K562 (cell line): ENCODE results near the gene SH3GL3. TPM values are rescaled to one million over a fixed set of nuclear protein-coding genes. Genes with fewer than 3 reads are reported as not detected.

Experiments
- ARID2 ChIP-seq: fragments of 450-650 bp; IDR thresholded peaks from 2 replicates; pipeline ENCODE4 v1.6.1; 2017; ENCODE audit warnings: antibody characterized with exemption, mild to moderate bottlenecking
- BRF1 ChIP-seq: IDR thresholded peaks from 3 replicates; pipeline ENCODE4 v1.6.1; 2011; ENCODE audit warnings: borderline replicate concordance, mild to moderate bottlenecking; ENCODE audit not compliant: insufficient read length; ENCODE audit errors: extremely low read depth
- CBFA2T3 ChIP-seq: fragments of 450-650 bp; IDR thresholded peaks from 2 replicates; pipeline ENCODE4 v1.6.1; 2017
- CCNT2 ChIP-seq: IDR thresholded peaks from 2 replicates; pipeline ENCODE4 v1.6.1; 2011; ENCODE audit warnings: borderline replicate concordance, low read depth, mild to moderate bottlenecking, moderate library complexity, mixed read lengths, low read length; ENCODE audit not compliant: insufficient read length; ENCODE audit errors: extremely low read depth
- CREBBP ChIP-seq: IDR thresholded peaks from one replicate; pipeline ENCODE4 v1.6.1; 2012; ENCODE audit warnings: low read depth, mild to moderate bottlenecking, control low read depth, inconsistent platforms, low read length
- ETV5 ChIP-seq: sonication (generic); formaldehyde crosslinking; IDR thresholded peaks from 2 replicates; pipeline ENCODE4 v1.4.0; 2020; ENCODE audit warnings: low read depth, mild to moderate bottlenecking, missing genetic modification reagents
- FOSL1 ChIP-seq: fragments of 200-800 bp; sonication (Bioruptor generic); conservative IDR thresholded peaks from 2 replicates; pipeline ENCODE4 v1.6.1; 2016; ENCODE audit warnings: missing genetic modification characterization, missing compliant biosample characterization
- HDAC2 ChIP-seq: fragments of 450-650 bp; IDR thresholded peaks from 2 replicates; pipeline ENCODE4 v1.6.1; 2016; ENCODE audit warnings: mild to moderate bottlenecking
- ILF3 ChIP-seq: fragments of 450-650 bp; IDR thresholded peaks from 2 replicates; pipeline ENCODE4 v1.6.1; 2018; ENCODE audit warnings: antibody characterized with exemption, mild to moderate bottlenecking, moderate library complexity, borderline replicate concordance
- KDM1A ChIP-seq, 2 experiments: fragments of 450-650 bp; IDR thresholded peaks; 2 replicates each; pipeline ENCODE4 v1.6.1; 2016; ENCODE audit warnings: mild to moderate bottlenecking in 2 of 2
- MAFG ChIP-seq: fragments of 450-650 bp; conservative IDR thresholded peaks from 2 replicates; pipeline ENCODE4 v1.6.1; 2016; ENCODE audit warnings: missing genetic modification characterization, missing compliant biosample characterization
- MEF2D ChIP-seq: conservative IDR thresholded peaks from 2 replicates; pipeline ENCODE4 v1.6.1; 2016; ENCODE audit warnings: low read depth, missing genetic modification characterization, missing compliant biosample characterization
- MTA2 ChIP-seq: fragments of 450-650 bp; IDR thresholded peaks from 2 replicates; pipeline ENCODE4 v1.6.1; 2016; ENCODE audit warnings: low read depth
- NFE2 ChIP-seq: IDR thresholded peaks from 2 replicates; pipeline ENCODE4 v1.6.1; 2014; ENCODE audit warnings: antibody characterized with exemption, low read depth
- NFIC ChIP-seq: fragments of 450-650 bp; IDR thresholded peaks from 2 replicates; pipeline ENCODE4 v1.6.1; 2017; ENCODE audit warnings: mild to moderate bottlenecking, inconsistent platforms
- NR4A1 ChIP-seq, 2 experiments: fragments of 250-450 bp in 1 of 2; fragments of 450-650 bp in 1 of 2; sonication (Bioruptor Pico) in 1 of 2; IDR thresholded peaks; 2 replicates each; pipeline versions ENCODE4 v1.4.0 to v1.6.1; 2016 to 2020; ENCODE audit warnings: mild to moderate bottlenecking in 2 of 2, missing compliant biosample characterization in 1 of 2, missing genetic modification characterization in 1 of 2, moderate library complexity in 1 of 2
- SLC30A9 ChIP-seq: fragments of 250-450 bp; sonication (Bioruptor Pico); IDR thresholded peaks from 2 replicates; pipeline ENCODE4 v1.8.0; 2022; ENCODE audit warnings: mild to moderate bottlenecking, moderate library complexity
- SMAD1 ChIP-seq: fragments of 150-350 bp; IDR thresholded peaks from 2 replicates; pipeline ENCODE4 v1.6.1; 2014; ENCODE audit warnings: low read length, low read depth; ENCODE audit not compliant: partially characterized antibody
- STAG1 ChIP-seq: sonication (generic); formaldehyde crosslinking; IDR thresholded peaks from 2 replicates; pipeline ENCODE4 v1.5.0; 2020; ENCODE audit warnings: missing genetic modification reagents, borderline replicate concordance
- TAF9B ChIP-seq: fragments of 450-650 bp; IDR thresholded peaks from 2 replicates; pipeline ENCODE4 v1.6.1; 2018; ENCODE audit warnings: mild to moderate bottlenecking; ENCODE audit not compliant: partially characterized antibody
- TCF3 ChIP-seq: sonication (generic); formaldehyde crosslinking; IDR thresholded peaks from 2 replicates; pipeline ENCODE4 v1.4.0; 2020; ENCODE audit warnings: mild to moderate bottlenecking, missing genetic modification reagents
- U2AF2 ChIP-seq: fragments of 200-400 bp; formaldehyde crosslinking; optimal IDR thresholded peaks from 2 replicates; pipeline ENCODE3; 2017; ENCODE audit warnings: low read depth, mild to moderate bottlenecking, low read length
- ZNF263 ChIP-seq: sonication (generic); formaldehyde crosslinking; IDR thresholded peaks from 2 replicates; pipeline ENCODE4 v1.8.0; 2022; ENCODE audit warnings: mild to moderate bottlenecking, missing genetic modification reagents, borderline replicate concordance
- ZNF830 ChIP-seq: fragments of 250-450 bp; sonication (Bioruptor Pico); IDR thresholded peaks from 2 replicates; pipeline ENCODE4 v1.5.0; 2021; ENCODE audit warnings: mild to moderate bottlenecking
- polyA plus RNA-seq, 8 experiments: library from polyadenylated mRNA; depleted of rRNA in 4 of 8; stranded (reverse) in 5 of 8; unstranded in 3 of 8; fragments of >200 nt; fragmentation: Nextera tagmentation in 2 of 8; fragmentation: Illumina TruSeq in 1 of 8; extraction: Ambion mirVana in 2 of 8; extraction: Trizol in 1 of 8; gene quantifications; 2 replicates each; pipeline versions ENCODE4 v1.2.1 to v1.2.3, GENCODE V29; 2011 to 2014; ENCODE audit warnings: inconsistent platforms in 1 of 8, missing spikeins in 1 of 8
- total RNA-seq, 7 experiments: library from RNA; depleted of rRNA in 6 of 7; stranded (reverse); fragments of >200 nt in 6 of 7; fragmentation: Illumina TruSeq in 2 of 7; extraction: Trizol in 2 of 7; gene quantifications; 2 replicates each; pipeline versions ENCODE4 v1.2.1 to v1.2.3, GENCODE V29; 2011 to 2021; ENCODE audit warnings: low replicate concordance in 1 of 7
- TF ChIP-seq, protein P1 (sequence below): fragments of 450-650 bp; formaldehyde crosslinking; IDR thresholded peaks from 2 replicates; pipeline ENCODE4 v1.4.0; 2020; ENCODE audit warnings: mild to moderate bottlenecking, moderate library complexity
- TF ChIP-seq, protein P2 (sequence below), 2 experiments: fragments of 250-450 bp in 1 of 2; fragments of 450-650 bp in 1 of 2; sonication (Bioruptor Pico) in 1 of 2; IDR thresholded peaks; 2 replicates each; pipeline versions ENCODE4 v1.6.1 to v1.8.0; 2016 to 2021; ENCODE audit warnings: mild to moderate bottlenecking in 2 of 2, moderate library complexity in 2 of 2, missing compliant biosample characterization in 1 of 2, missing genetic modification characterization in 1 of 2
- TF ChIP-seq, protein P3 (sequence below): fragments of 450-650 bp; IDR thresholded peaks from 2 replicates; pipeline ENCODE4 v1.6.1; 2016; ENCODE audit warnings: low read depth, mild to moderate bottlenecking, moderate library complexity
- TF ChIP-seq, protein P4 (sequence below): fragments of 450-650 bp; IDR thresholded peaks from 2 replicates; pipeline ENCODE4 v1.6.1; 2016

Gene SH3GL3
- total and polyA plus RNA-seq, 9 of the 15 experiments (the other 6 are each of a cell fraction or from before 2014, with no cell fraction given): 3.9 to 16.0 (median 9.7) TPM

DNA sequence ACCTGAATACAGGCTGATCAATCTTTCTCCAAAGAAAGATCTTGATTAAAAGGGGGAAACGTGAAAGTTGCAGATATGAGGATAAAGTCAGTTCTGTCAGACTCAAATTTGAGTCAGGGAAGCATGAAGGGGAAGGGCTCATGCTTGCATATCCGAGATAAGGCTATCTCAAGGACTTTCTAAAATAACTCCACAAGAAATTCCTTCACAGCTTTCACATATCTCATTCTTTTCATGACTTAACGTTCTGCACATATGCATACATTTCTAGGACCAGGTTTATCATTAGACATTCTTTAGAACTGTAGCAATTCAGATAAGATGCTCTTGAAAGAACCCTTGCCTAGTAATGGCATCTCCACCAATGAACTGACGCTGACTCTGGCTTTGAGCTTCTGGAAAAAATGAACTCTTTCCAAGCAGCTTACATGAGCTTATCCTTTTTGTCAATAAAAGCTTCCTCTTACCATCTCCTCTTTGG is 15.9 kb downstream of the SH3GL3 start (continued):
- TF ChIP-seq ILF3 (no peak), HDAC2 (peak; percentile 74; the same call in 1 of the 2 replicates), CCNT2 (peak; percentile 96), BRF1 (no peak), ZNF263 (CRISPR knock-in tag) (no peak), TCF3 (CRISPR knock-in tag) (peak; percentile 89), TAF9B (no peak), MEF2D (tag) (peak; percentile 72), MAFG (tag) (peak; percentile 30; the same call in 1 of the 2 replicates), STAG1 (CRISPR knock-in tag) (no peak), MTA2 (peak; percentile 81), CREBBP (no peak), KDM1A (IDR thresholded peaks at IDR 0.05) (peak; percentile 89 to 92), CBFA2T3 (peak; percentile 98), FOSL1 (peak; percentile 75), U2AF2 (no peak), NFIC (peak; percentile 83), SMAD1 (peak; percentile 26), NFE2 (0 out of 2 replicates have a peak, but pooled peaks have one; percentile 2), SLC30A9 (CRISPR knock-in tag) (no peak), NR4A1 (CRISPR knock-in tag; IDR thresholded peaks at IDR 0.05) (no peak), NR4A1 (tag; IDR thresholded peaks at IDR 0.05) (0 out of 2 replicates have a peak, but pooled peaks have one; percentile 55), ETV5 (CRISPR knock-in tag) (no peak), ARID2 (no peak), ZNF830 (no peak)
- TF ChIP-seq, protein P1, sequence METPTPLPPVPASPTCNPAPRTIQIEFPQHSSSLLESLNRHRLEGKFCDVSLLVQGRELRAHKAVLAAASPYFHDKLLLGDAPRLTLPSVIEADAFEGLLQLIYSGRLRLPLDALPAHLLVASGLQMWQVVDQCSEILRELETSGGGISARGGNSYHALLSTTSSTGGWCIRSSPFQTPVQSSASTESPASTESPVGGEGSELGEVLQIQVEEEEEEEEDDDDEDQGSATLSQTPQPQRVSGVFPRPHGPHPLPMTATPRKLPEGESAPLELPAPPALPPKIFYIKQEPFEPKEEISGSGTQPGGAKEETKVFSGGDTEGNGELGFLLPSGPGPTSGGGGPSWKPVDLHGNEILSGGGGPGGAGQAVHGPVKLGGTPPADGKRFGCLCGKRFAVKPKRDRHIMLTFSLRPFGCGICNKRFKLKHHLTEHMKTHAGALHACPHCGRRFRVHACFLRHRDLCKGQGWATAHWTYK (CRISPR knock-in tag): no peak
- TF ChIP-seq, protein P2, sequence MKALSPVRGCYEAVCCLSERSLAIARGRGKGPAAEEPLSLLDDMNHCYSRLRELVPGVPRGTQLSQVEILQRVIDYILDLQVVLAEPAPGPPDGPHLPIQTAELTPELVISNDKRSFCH (CRISPR knock-in tag; IDR thresholded peaks at IDR 0.05): no peak
- TF ChIP-seq, protein P2 (tag; IDR thresholded peaks at IDR 0.05): no peak
- TF ChIP-seq, protein P3, sequence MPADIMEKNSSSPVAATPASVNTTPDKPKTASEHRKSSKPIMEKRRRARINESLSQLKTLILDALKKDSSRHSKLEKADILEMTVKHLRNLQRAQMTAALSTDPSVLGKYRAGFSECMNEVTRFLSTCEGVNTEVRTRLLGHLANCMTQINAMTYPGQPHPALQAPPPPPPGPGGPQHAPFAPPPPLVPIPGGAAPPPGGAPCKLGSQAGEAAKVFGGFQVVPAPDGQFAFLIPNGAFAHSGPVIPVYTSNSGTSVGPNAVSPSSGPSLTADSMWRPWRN: peak; percentile 46
- TF ChIP-seq, protein P4, sequence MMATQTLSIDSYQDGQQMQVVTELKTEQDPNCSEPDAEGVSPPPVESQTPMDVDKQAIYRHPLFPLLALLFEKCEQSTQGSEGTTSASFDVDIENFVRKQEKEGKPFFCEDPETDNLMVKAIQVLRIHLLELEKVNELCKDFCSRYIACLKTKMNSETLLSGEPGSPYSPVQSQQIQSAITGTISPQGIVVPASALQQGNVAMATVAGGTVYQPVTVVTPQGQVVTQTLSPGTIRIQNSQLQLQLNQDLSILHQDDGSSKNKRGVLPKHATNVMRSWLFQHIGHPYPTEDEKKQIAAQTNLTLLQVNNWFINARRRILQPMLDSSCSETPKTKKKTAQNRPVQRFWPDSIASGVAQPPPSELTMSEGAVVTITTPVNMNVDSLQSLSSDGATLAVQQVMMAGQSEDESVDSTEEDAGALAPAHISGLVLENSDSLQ: peak; percentile 33; the same call in 1 of the 2 replicates
